Activated CD4-positive, CD25-positive, alpha-beta regulatory T cell (primary cell): ENCODE data around the gene TET1.
"Not testable (repeated sequence)": the region's sequence is repeated elsewhere in the genome, so short reads cannot be mapped to it uniquely, and the experiment has no call there.

Source experiments
- DNase-seq, 4 experiments: peaks; one replicate each; lab custom pipeline; 2025; lab: John Stamatoyannopoulos, UW

The TET1 gene

DNA sequence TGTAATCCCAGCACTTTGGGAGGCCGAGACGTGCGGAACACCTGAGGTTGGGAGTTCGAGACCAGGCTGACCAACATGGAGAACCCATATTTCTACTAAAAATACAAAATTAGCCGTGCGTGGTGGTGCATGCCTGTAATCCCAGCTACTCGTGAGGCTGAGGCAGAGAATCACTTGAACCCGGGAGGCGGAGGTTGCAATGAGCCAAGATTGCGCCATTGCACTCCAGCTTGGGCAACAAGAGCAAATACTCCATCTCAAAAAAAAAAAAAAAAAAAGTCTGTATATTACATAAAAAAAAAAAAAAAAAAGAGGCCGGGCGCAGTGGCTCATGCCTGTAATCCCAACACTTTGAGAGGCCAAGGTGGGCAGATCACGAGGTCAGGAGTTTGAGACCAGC, 152.9 kb downstream of the TET1 start:
- not testable (repeated sequence) for DNase-seq

DNA sequence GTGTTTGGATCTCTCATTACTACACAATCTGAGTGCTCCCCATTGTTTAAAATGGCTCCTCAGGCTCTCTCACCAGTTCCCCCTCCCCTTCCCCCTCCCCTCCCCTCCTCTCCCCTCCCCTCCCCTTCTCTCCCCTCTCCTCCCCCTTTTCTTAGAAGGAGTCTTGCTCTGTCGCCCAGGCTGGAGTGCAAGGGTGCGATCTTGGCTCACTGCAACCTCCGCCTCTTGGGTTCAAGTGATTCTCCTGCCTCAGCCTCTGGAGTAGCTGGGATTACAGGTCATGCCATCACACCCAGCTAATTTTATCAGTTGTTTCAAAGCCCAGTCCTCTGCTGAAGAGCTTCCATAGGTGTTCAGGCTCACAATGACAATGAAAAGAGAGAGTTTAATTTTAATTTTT, 157.3 kb downstream of the TET1 start:
- DNase-seq = no peak

DNA sequence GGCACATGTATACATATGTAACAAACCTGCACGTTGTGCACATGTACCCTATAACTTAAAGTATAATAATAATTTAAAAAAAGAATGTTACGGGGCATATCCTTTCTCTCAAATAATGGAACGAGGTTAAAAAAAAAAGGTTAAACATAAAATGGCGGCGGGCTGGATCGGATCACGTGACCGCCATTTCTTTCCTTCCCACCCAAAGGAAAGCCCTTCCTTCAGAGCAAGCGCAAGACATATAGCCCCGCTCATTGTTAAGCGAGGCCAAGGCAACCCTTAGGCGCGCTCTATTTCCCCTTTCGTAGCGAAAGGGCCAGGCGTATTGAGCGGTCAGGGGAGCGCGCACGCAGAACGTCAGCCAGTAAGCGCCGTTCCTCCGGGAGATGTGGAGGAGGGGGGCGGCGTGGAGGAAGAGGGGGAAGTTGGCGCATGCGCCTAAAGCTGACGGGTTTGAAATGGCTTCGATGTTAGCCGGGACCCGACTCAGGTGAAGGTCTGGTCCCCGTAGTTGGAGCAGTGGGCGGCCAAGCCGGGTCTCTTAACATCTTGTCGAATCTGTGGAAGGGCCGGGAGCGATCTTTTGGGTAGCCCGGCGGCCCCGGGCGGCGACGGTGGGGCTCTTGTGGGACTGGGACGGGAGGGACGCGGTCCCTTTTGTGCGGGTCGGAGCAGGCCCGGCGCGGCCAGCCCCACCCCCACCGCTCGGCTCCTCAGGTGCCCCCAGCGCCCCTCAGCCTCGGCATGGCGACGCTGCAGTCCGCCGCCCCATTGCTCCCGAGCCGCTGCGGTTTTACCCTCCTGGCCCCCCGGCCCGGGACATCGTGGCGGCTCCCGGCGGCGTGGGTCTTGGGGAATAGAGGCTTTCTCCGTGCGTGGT, 160.9 kb downstream of the TET1 start, which contains the start of gene CCAR1:
CCAR1 (plus strand) TSS at position 447 of the 880 bp plus-strand sequence. CDS start 1,266 bp downstream, outside the sequence.
- peak; percentile 90 to 94 (median 92) for DNase-seq

DNA sequence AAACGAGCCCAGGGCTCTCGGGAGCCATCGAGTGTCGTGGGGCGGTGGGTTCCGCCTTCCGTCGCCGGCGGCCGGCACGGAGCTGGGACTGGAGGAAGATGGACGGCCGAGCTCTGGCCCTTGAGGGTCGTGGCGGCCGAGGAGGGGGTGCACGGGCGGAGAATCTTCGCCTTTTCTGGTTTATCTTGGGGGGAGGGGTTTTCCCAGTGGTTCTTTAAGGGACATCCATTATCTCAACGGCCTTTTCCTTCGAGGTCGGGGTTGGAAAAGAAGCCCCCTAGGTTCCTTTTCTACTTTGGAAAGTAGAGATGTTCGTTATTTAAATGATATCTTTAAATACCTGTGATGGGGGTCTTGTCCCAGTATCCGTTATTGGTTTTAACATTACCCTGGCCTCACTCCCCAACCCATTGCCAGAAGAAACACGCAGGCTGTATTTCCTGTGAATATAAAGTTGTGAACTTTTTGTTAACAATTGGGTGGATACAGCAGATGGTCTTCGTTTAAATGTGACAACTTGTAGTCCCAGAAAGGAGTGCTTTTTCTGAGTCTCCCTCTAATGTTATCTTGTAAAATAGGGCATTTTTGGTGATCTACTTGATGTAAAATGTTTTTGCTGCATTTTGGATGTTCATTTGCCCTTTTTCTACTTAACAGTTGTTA, 161.7 kb downstream of the TET1 start:
- no peak for DNase-seq

GRCh38 chr10:68725016-68725415, 164.9 kb downstream of the TET1 start:
- no peak for DNase-seq

DNA sequence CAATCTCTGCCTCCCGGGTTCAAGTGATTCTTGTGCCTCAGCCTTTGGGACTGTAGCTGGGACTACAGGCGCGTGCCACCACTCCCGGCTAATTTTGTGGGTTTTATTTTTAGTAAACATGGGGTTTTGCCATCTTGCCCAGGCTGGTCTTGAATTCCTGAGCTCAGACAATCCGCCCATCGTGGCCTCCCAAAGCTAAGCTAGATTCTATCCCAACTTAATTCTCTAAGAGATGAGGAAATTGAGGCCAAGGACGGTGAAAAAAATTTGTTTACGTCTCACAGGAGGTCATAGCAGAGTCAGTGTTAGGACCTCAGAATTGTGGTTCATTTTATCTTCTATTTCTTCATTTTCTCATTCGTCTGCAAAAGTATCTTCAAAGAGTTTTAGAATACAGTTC, 167.0 kb downstream of the TET1 start:
- no peak for DNase-seq

- no peak for DNase-seq
Measured at GRCh38 chr10:68732651-68733050, 172.5 kb downstream of the TET1 start.

DNA sequence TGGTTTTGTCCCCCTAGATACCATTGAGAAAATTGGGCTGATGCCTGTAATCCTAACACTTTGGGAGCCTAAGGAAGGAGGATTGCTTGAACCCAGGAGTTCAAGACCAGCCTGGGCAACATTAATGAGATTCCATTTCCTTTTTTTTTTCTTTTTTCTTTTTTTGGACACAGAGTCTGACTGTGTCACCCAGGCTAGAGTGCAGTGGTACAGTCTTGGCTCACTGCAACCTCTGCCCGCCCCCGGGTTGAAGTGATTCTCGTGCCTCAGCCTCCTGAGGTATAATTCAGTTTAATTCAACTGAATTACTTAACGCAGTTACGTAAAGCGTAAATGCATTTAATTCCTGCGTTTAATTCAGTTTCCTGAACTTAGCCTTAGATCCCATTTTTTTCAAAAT, 174.2 kb downstream of the TET1 start:
- DNase-seq = no peak

DNA sequence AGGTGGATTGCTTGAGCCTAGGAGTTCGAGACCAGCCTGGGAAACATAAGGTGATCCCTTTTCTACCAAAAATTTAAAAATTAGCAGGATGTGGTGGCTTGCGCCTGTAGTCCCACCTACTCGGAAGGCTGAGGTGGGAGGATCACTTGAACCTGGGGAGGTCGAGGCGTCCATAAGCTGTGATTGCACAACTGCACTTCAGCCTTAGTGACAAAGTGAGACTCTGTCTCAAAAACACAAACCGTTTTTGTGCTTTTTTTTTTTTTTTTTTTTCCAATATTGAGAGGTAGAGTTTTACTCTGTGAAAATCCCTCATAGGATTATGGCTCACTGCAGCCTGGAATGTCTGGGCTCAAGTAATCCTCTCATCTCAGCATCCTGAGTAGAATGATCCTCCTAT, 175.0 kb downstream of the TET1 start:
- no peak for DNase-seq

DNA sequence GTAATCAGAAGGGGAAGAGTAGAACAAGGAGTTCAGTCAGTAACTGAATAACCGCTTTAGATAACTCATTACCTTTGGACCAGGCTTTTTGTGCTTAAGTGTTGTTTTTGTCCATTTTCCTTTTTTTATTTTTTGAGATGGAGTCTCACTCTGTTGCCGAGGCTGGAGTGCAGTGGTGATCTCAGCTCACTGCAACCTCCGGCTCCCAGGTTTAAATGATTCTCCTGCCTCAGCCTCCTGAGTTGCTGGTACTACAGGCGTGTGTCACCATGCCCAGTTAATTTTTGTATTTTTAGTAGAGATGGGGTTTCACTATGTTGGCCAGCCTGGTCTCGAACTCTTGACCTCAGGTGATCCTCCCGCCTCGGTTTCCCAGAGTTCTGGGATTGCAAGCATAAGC, 175.6 kb downstream of the TET1 start:
- DNase-seq = not testable (repeated sequence)

DNA sequence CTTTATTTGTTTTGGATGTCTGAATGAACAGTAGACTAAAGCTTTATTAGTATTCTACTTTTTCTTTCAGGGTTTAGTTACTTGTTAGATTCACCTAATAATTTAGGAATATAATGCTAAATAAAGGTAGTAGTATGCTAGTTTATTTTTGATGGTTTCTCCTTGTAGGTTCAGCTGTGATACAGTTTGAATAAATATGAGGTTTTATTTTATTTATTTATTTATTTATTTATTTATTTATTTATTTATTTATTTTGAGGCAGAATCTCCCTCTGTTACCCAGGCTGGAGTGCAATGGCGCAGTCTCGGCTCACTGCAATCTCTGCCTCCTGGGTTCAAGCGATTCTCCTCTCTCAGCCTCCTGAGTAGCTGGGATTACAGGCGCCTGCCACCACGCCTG, 180.5 kb downstream of the TET1 start:
- DNase-seq = not testable (repeated sequence)

- no peak for DNase-seq
Measured at GRCh38 chr10:68742397-68742796, 182.3 kb downstream of the TET1 start.
